HepG2 (cell line): ENCODE results near the gene NDUFB7. TPM values are rescaled to one million over a fixed set of nuclear protein-coding genes. Genes with fewer than 3 reads are reported as not detected.

Experiments used
- CEBPB ChIP-seq: IDR thresholded peaks from 2 replicates; pipeline ENCODE4 v1.6.1; 2011; ENCODE audit warnings: low read depth, low read length, improper control_type of control experiment, borderline replicate concordance
- CHCHD3 ChIP-seq: sonication (generic); formaldehyde crosslinking; IDR thresholded peaks from 2 replicates; pipeline ENCODE4 v1.8.0; 2022; ENCODE audit warnings: mild to moderate bottlenecking, missing genetic modification reagents, moderate library complexity
- EP300 ChIP-seq, 3 experiments: sonication (generic) in 1 of 3; formaldehyde crosslinking in 1 of 3; IDR thresholded peaks; 2 replicates each; pipeline versions ENCODE4 v1.5.1 to v1.6.1; 2011 to 2020; ENCODE audit warnings: low read depth in 2 of 3, low read length in 2 of 3, borderline replicate concordance in 1 of 3, improper control_type of control experiment in 1 of 3, mild to moderate bottlenecking in 1 of 3, missing genetic modification reagents in 1 of 3, moderate library complexity in 1 of 3
- MEIS2 ChIP-seq: sonication (generic); formaldehyde crosslinking; IDR thresholded peaks from 2 replicates; pipeline ENCODE4 v1.9.0; 2021; ENCODE audit warnings: mild to moderate bottlenecking, missing genetic modification reagents
- NONO ChIP-seq, 2 experiments: fragments of 450-650 bp in 1 of 2; sonication (generic) in 1 of 2; formaldehyde crosslinking in 1 of 2; IDR thresholded peaks in 1 of 2; conservative IDR thresholded peaks in 1 of 2; 2 replicates each; pipeline versions ENCODE4 v1.6.1 to v1.8.0; 2017 to 2022; ENCODE audit warnings: mild to moderate bottlenecking in 1 of 2, missing genetic modification reagents in 1 of 2, moderate library complexity in 1 of 2
- SRF ChIP-seq: IDR thresholded peaks from 2 replicates; pipeline ENCODE4 v1.6.1; 2011; ENCODE audit warnings: mild to moderate bottlenecking, low read depth, low read length, moderate library complexity
- SRSF1 ChIP-seq: fragments of 200-400 bp; formaldehyde crosslinking; optimal IDR thresholded peaks from 2 replicates; pipeline ENCODE3; 2017; ENCODE audit warnings: mild to moderate bottlenecking, low read depth, low read length, moderate library complexity
- ZFP36L1 ChIP-seq: sonication (generic); formaldehyde crosslinking; IDR thresholded peaks from 2 replicates; pipeline ENCODE4 v1.8.0; 2022; ENCODE audit warnings: mild to moderate bottlenecking, missing genetic modification reagents, moderate library complexity
- ZFP36L2 ChIP-seq: sonication (generic); formaldehyde crosslinking; IDR thresholded peaks from 2 replicates; pipeline ENCODE4 v1.4.0; 2020; ENCODE audit warnings: missing genetic modification reagents
- ZNF562 ChIP-seq: sonication (generic); formaldehyde crosslinking; IDR thresholded peaks from 2 replicates; pipeline ENCODE4 v1.8.0; 2022; ENCODE audit warnings: missing genetic modification reagents, borderline replicate concordance
- ZZZ3 ChIP-seq: sonication (generic); formaldehyde crosslinking; IDR thresholded peaks from 2 replicates; pipeline ENCODE4 v1.4.0; 2020; ENCODE audit warnings: missing genetic modification reagents, mild to moderate bottlenecking, borderline replicate concordance
- polyA plus RNA-seq, 8 experiments: library from polyadenylated mRNA; depleted of rRNA in 3 of 8; stranded (reverse) in 7 of 8; unstranded in 1 of 8; fragments of >200 nt; fragmentation: Illumina TruSeq in 4 of 8; extraction: Trizol in 4 of 8; gene quantifications; 2 replicates each; pipeline versions ENCODE4 v1.2.1 to v1.2.3, GENCODE V29; 2011 to 2016; ENCODE audit warnings: low read depth in 4 of 8, missing spikeins in 1 of 8, mixed read lengths in 1 of 8; ENCODE audit not compliant: insufficient read depth in 1 of 8
- total RNA-seq, 5 experiments: library from RNA; depleted of rRNA; stranded (reverse); fragments of >200 nt; fragmentation: Illumina TruSeq; extraction: Trizol; gene quantifications; 2 replicates each; pipeline ENCODE4 v1.2.3, GENCODE V29; 2016; ENCODE audit warnings: low read depth in 1 of 5
- TF ChIP-seq, protein P1 (sequence below): sonication (generic); formaldehyde crosslinking; IDR thresholded peaks from 2 replicates; pipeline ENCODE4 v1.9.0; 2021; ENCODE audit warnings: missing genetic modification reagents, mild to moderate bottlenecking, borderline replicate concordance
- TF ChIP-seq, protein P2 (sequence below): IDR thresholded peaks from 2 replicates; pipeline ENCODE4 v1.6.1; 2018; ENCODE audit warnings: missing genetic modification reagents
- TF ChIP-seq, protein P3 (sequence below): sonication (generic); formaldehyde crosslinking; IDR thresholded peaks from 2 replicates; pipeline ENCODE4 v1.8.1; 2022; ENCODE audit warnings: low read depth, mild to moderate bottlenecking, missing genetic modification reagents
- TF ChIP-seq, protein P4 (sequence below): sonication (generic); formaldehyde crosslinking; IDR thresholded peaks from 2 replicates; pipeline ENCODE4 v1.8.0; 2022; ENCODE audit warnings: mild to moderate bottlenecking, missing genetic modification reagents, moderate library complexity
- TF ChIP-seq, protein P5 (sequence below): IDR thresholded peaks from 2 replicates; pipeline ENCODE4 v1.6.1; 2012; ENCODE audit warnings: inconsistent platforms
- TF ChIP-seq, protein P6 (sequence below): sonication (generic); formaldehyde crosslinking; IDR thresholded peaks from 2 replicates; pipeline ENCODE4 v1.5.1; 2020; ENCODE audit warnings: mild to moderate bottlenecking, missing genetic modification reagents, borderline replicate concordance

NDUFB7 gene
- total and polyA plus RNA-seq, 2 of the 13 experiments (the other 11 are each of a cell fraction or from before 2014, with no cell fraction given) = 156 to 198 TPM

DNA sequence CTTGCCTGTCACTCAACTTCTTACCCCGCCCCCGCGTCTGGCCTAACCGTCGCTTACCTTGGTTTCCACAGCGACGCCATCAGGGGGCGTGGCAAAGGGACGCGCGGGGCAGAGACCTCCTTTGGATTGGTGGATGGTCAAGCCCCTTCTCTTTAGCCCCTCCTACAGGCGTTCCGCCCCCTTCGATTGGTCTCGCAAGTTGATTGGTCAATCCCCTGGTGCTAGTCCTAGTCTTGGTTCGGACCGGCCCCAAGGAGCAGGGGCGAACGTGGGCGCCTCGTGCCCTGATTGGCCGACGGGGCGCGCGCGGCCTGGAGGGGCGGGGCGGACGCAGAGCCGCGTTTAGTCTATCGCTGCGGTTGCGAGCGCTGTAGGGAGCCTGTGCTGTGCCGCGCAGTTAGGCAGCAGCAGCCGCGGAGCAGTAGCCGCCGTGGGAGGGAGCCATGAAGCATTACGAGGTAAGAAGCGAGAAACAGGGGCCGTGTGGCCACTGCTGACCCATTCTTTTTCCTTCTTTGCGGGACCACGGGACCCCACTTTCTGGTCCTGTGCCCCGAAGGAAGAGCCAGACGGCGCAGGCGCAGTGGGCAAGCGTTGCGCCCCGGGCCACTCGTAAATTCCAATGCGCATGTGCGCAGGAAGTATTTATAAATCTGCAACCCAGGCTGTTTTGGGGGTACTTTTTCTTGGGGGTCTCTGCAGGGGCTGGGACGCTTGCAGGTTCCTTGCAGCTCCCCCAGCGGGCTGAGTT lies 42.4 kb downstream of the NDUFB7 start, which contains the start of gene TECR (continued):
- TF ChIP-seq, protein P1, sequence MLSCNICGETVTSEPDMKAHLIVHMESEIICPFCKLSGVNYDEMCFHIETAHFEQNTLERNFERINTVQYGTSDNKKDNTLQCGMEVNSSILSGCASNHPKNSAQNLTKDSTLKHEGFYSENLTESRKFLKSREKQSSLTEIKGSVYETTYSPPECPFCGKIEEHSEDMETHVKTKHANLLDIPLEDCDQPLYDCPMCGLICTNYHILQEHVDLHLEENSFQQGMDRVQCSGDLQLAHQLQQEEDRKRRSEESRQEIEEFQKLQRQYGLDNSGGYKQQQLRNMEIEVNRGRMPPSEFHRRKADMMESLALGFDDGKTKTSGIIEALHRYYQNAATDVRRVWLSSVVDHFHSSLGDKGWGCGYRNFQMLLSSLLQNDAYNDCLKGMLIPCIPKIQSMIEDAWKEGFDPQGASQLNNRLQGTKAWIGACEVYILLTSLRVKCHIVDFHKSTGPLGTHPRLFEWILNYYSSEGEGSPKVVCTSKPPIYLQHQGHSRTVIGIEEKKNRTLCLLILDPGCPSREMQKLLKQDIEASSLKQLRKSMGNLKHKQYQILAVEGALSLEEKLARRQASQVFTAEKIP = no peak
- TF ChIP-seq, protein P2, sequence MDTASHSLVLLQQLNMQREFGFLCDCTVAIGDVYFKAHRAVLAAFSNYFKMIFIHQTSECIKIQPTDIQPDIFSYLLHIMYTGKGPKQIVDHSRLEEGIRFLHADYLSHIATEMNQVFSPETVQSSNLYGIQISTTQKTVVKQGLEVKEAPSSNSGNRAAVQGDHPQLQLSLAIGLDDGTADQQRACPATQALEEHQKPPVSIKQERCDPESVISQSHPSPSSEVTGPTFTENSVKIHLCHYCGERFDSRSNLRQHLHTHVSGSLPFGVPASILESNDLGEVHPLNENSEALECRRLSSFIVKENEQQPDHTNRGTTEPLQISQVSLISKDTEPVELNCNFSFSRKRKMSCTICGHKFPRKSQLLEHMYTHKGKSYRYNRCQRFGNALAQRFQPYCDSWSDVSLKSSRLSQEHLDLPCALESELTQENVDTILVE (CRISPR knock-in tag) = no peak
- TF ChIP-seq, protein P3, sequence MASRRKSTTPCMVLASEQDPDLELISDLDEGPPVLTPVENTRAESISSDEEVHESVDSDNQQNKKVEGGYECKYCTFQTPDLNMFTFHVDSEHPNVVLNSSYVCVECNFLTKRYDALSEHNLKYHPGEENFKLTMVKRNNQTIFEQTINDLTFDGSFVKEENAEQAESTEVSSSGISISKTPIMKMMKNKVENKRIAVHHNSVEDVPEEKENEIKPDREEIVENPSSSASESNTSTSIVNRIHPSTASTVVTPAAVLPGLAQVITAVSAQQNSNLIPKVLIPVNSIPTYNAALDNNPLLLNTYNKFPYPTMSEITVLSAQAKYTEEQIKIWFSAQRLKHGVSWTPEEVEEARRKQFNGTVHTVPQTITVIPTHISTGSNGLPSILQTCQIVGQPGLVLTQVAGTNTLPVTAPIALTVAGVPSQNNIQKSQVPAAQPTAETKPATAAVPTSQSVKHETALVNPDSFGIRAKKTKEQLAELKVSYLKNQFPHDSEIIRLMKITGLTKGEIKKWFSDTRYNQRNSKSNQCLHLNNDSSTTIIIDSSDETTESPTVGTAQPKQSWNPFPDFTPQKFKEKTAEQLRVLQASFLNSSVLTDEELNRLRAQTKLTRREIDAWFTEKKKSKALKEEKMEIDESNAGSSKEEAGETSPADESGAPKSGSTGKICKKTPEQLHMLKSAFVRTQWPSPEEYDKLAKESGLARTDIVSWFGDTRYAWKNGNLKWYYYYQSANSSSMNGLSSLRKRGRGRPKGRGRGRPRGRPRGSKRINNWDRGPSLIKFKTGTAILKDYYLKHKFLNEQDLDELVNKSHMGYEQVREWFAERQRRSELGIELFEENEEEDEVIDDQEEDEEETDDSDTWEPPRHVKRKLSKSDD (CRISPR knock-in tag) = 0 out of 2 replicates have a peak, but pooled peaks have one; percentile 48
- TF ChIP-seq CHCHD3 (CRISPR knock-in tag) (no peak), MEIS2 (no peak; the same call in 1 of the 2 replicates), EP300 (IDR thresholded peaks at IDR 0.05; ENCODE audit: low read depth in 2 of 2, low read length in 2 of 2) (no peak; a peak in 1 of 4 replicates), EP300 (CRISPR knock-in tag; IDR thresholded peaks at IDR 0.05; ENCODE audit: borderline replicate concordance) (no peak; the same call in 1 of the 2 replicates), ZNF562 (CRISPR knock-in tag) (no peak), SRF (no peak), CEBPB (peak; percentile 55; the same call in 1 of the 2 replicates), NONO (IDR thresholded peaks at IDR 0.05) (no peak), NONO (CRISPR knock-in tag; conservative IDR thresholded peaks at IDR 0.05) (peak; percentile 88), SRSF1 (peak; percentile 44), ZFP36L2 (CRISPR knock-in tag) (no peak), ZZZ3 (CRISPR knock-in tag) (no peak), ZFP36L1 (no peak)
- TF ChIP-seq, protein P4, sequence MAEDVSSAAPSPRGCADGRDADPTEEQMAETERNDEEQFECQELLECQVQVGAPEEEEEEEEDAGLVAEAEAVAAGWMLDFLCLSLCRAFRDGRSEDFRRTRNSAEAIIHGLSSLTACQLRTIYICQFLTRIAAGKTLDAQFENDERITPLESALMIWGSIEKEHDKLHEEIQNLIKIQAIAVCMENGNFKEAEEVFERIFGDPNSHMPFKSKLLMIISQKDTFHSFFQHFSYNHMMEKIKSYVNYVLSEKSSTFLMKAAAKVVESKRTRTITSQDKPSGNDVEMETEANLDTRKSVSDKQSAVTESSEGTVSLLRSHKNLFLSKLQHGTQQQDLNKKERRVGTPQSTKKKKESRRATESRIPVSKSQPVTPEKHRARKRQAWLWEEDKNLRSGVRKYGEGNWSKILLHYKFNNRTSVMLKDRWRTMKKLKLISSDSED (CRISPR knock-in tag) = no peak
- TF ChIP-seq, protein P5, sequence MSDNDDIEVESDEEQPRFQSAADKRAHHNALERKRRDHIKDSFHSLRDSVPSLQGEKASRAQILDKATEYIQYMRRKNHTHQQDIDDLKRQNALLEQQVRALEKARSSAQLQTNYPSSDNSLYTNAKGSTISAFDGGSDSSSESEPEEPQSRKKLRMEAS = peak; percentile 39; the same call in 1 of the 2 replicates
- TF ChIP-seq, protein P6, sequence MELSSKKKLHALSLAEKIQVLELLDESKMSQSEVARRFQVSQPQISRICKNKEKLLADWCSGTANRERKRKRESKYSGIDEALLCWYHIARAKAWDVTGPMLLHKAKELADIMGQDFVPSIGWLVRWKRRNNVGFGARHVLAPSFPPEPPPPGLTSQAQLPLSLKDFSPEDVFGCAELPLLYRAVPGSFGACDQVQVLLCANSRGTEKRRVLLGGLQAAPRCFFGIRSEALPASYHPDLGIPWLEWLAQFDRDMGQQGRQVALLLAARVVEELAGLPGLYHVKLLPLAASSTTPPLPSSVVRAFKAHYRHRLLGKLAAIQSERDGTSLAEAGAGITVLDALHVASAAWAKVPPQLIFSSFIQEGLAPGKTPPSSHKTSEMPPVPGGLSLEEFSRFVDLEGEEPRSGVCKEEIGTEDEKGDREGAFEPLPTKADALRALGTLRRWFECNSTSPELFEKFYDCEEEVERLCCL (CRISPR knock-in tag) = peak; percentile 82; the same call in 1 of the 2 replicates
